Endothelial cell of coronary artery (primary cell): ENCODE data around the gene SOX3. TPM values are rescaled to one million over a fixed set of nuclear protein-coding genes. Genes with fewer than 3 reads are reported as not detected.

Experiments used
- total RNA-seq: library from RNA; depleted of rRNA; stranded (reverse); fragments of >200 nt; gene quantifications from 2 replicates; pipeline ENCODE4 v1.2.3, GENCODE V29; 2014

Gene SOX3
- total RNA-seq: not detected in 2 replicates

GRCh38 chrX:140504371-140505324 is at the start of gene SOX3:
Gene SOX3, minus strand, starts transcription at chrX:140505069. Its CDS starts 9 bp downstream, at chrX:140505060.

Other genes starting within 250 kb of the SOX3 start
- gene LINC00632, start 204.7 kb upstream of the SOX3 start, total RNA-seq: 0.72 and 1.1 TPM in 2 replicates